Neural cell (in vitro differentiated cells): Measurements from ENCODE around the gene MXD4. TPM values are rescaled to one million over a fixed set of nuclear protein-coding genes. Genes with fewer than 3 reads are reported as not detected.

Source experiments
- H2AFZ ChIP-seq: fragments of 200-600, 300-800 bp; sonication (generic), shearing (Covaris generic); 2 replicates; pipeline ENCODE4 v1.6.0; 2014; ENCODE audit warnings: low read depth, mild to moderate bottlenecking, antibody characterized with exemption, low read length, moderate library complexity
- H3F3A ChIP-seq: fragments of 200-600 bp; shearing (Covaris generic); 2 replicates; pipeline ENCODE4 v1.6.1; 2016; ENCODE audit warnings: mild to moderate bottlenecking, moderate library complexity, mixed read lengths, antibody characterized with exemption, low read length; ENCODE audit not compliant: insufficient read depth, poor library complexity, severe bottlenecking
- H3K27ac ChIP-seq: fragments of 200-600, 300-800 bp; sonication (generic), shearing (Covaris generic); 2 replicates; pipeline ENCODE4 v1.5.1; 2014; ENCODE audit warnings: mild to moderate bottlenecking, low read length, moderate library complexity
- H3K27me3 ChIP-seq: fragments of 300-800, 200-600 bp; sonication (generic), shearing (Covaris generic); 2 replicates; pipeline ENCODE4 v1.6.0; 2014; ENCODE audit warnings: mild to moderate bottlenecking, low read depth, low read length, moderate library complexity; ENCODE audit not compliant: insufficient read depth
- H3K36me3 ChIP-seq: fragments of 300-800, 200-600 bp; sonication (generic), shearing (Covaris generic); 2 replicates; pipeline ENCODE4 v1.5.1; 2014; ENCODE audit warnings: mild to moderate bottlenecking, antibody characterized with exemption, low read length, moderate library complexity; ENCODE audit not compliant: insufficient read depth
- H3K4me2 ChIP-seq: fragments of 300-800, 200-600 bp; sonication (generic), shearing (Covaris generic); 2 replicates; pipeline ENCODE4 v1.6.0; 2014; ENCODE audit warnings: mild to moderate bottlenecking, low read length
- H3K4me3 ChIP-seq: fragments of 300-800, 200-600 bp; sonication (generic), shearing (Covaris generic); 2 replicates; pipeline ENCODE4 v1.5.1; 2014; ENCODE audit warnings: mild to moderate bottlenecking, low read length, moderate library complexity
- H3K79me2 ChIP-seq: fragments of 200-600 bp; shearing (Covaris generic); replicated peaks from 2 replicates; pipeline ENCODE4 v1.6.0; 2014; ENCODE audit warnings: mild to moderate bottlenecking, low read length, moderate library complexity; ENCODE audit not compliant: insufficient read depth
- H3K9ac ChIP-seq: fragments of 300-800, 200-600 bp; sonication (generic), shearing (Covaris generic); 2 replicates; pipeline ENCODE4 v1.6.1; 2016; ENCODE audit warnings: mild to moderate bottlenecking, low read length, mixed read lengths
- H3K9me2 ChIP-seq: fragments of 200-600 bp; shearing (Covaris generic); 2 replicates; pipeline ENCODE4 v1.6.1; 2016; ENCODE audit warnings: mild to moderate bottlenecking, low read length, mixed read lengths; ENCODE audit not compliant: insufficient read depth
- H3K9me3 ChIP-seq: fragments of 200-600, 300-800 bp; sonication (generic), shearing (Covaris generic); 2 replicates; pipeline ENCODE4 v1.6.1; 2016; ENCODE audit warnings: mild to moderate bottlenecking, mixed run types, low read length, moderate library complexity, mixed read lengths
- H4K20me1 ChIP-seq: fragments of 200-600 bp; shearing (Covaris generic); 2 replicates; pipeline ENCODE4 v1.6.1; 2016; ENCODE audit warnings: mild to moderate bottlenecking, mixed run types; ENCODE audit not compliant: insufficient read depth
- CTCF ChIP-seq: fragments of 450-650 bp; IDR thresholded peaks from 2 replicates; pipeline ENCODE4 v1.5.1; 2014; ENCODE audit warnings: antibody characterized with exemption, mild to moderate bottlenecking, moderate library complexity; ENCODE audit not compliant: poor library complexity, severe bottlenecking
- EP300 ChIP-seq: fragments of 450-650 bp; conservative IDR thresholded peaks from 2 replicates; pipeline ENCODE4 v1.6.1; 2014; ENCODE audit warnings: antibody characterized with exemption, mild to moderate bottlenecking, moderate library complexity; ENCODE audit not compliant: poor library complexity, severe bottlenecking
- EZH2 ChIP-seq: fragments of 200-600, 300-800 bp; shearing (Covaris generic), sonication (generic); IDR thresholded peaks from 2 replicates; pipeline ENCODE4 v1.6.1; 2014; ENCODE audit warnings: antibody characterized with exemption, low read length, borderline replicate concordance, mild to moderate bottlenecking; ENCODE audit not compliant: insufficient read depth, poor library complexity, severe bottlenecking
- MXI1 ChIP-seq: fragments of 450-650 bp; conservative IDR thresholded peaks from 2 replicates; pipeline ENCODE4 v1.6.1; 2014; ENCODE audit warnings: antibody characterized with exemption, mild to moderate bottlenecking; ENCODE audit not compliant: poor library complexity, severe bottlenecking
- POLR2AphosphoS5 ChIP-seq: IDR thresholded peaks from 2 replicates; pipeline ENCODE4 v1.6.1; 2012
- RAD21 ChIP-seq: fragments of 450-650 bp; conservative IDR thresholded peaks from 2 replicates; pipeline ENCODE4 v1.6.1; 2014; ENCODE audit warnings: antibody characterized with exemption, mild to moderate bottlenecking, moderate library complexity
- REST ChIP-seq: IDR thresholded peaks from 2 replicates; pipeline ENCODE4 v1.6.1; 2012; ENCODE audit warnings: borderline replicate concordance
- SMC3 ChIP-seq: fragments of 450-650 bp; conservative IDR thresholded peaks from 2 replicates; pipeline ENCODE4 v1.6.1; 2014; ENCODE audit warnings: antibody characterized with exemption, mild to moderate bottlenecking, moderate library complexity; ENCODE audit not compliant: poor library complexity
- TAF1 ChIP-seq: IDR thresholded peaks from 2 replicates; pipeline ENCODE4 v1.6.1; 2012; ENCODE audit warnings: low read depth
- polyA plus RNA-seq: library from polyadenylated mRNA; depleted of rRNA; stranded (reverse); fragments of >200 nt; gene quantifications from 2 replicates; pipeline ENCODE4 v1.2.3, GENCODE V29; 2014

Gene MXD4
- polyA plus RNA-seq, 1 donor from 2014 or later: 58.4 TPM

DNA sequence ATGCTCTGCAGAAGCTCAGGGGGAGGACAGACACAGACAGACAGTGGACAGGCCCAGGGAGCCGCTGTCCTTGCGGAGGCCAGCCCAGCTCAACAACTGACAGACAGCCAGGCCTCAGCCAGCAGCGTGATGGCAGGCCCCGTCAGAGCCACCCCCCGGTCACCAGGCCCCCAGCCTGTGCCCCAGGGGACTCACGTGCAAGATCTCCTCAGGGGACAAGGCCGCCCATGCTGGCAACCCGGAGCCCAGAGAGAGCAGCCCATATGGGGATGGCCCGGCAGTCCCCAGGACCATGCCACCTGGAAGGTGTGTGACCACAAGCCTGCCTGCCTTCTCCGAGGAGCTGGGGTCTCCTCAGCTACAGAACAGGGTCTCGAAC lies 28.0 kb upstream of the MXD4 start:
- no peaks in the 10 kb centered on the region for H3F3A ChIP-seq
- H3K27me3 ChIP-seq: no peaks in the 10 kb centered on the region
- no peaks in the 10 kb centered on the region for H4K20me1 ChIP-seq
- H3K4me3 ChIP-seq: no peak overlapping the region
- no peaks in the 10 kb centered on the region for H3K9me2 ChIP-seq
- H3K27ac ChIP-seq: no peak overlapping the region
- no peak for TF ChIP-seq RAD21
- no peak for TF ChIP-seq POLR2AphosphoS5
- no peak for TF ChIP-seq EP300
- no peak for TF ChIP-seq REST
- no peak for TF ChIP-seq CTCF
- no peak for TF ChIP-seq TAF1
- no peak for TF ChIP-seq MXI1
- TF ChIP-seq SMC3: no peak
- TF ChIP-seq EZH2: no peak
- no peak overlapping the region for H3K4me2 ChIP-seq
- H3K79me2 ChIP-seq: no peaks in the 10 kb centered on the region
- H2AFZ ChIP-seq: no peak overlapping the region
- no peaks in the 10 kb centered on the region for H3K9me3 ChIP-seq
- H3K9ac ChIP-seq: no peak overlapping the region
- H3K36me3 ChIP-seq: no peaks in the 10 kb centered on the region

DNA sequence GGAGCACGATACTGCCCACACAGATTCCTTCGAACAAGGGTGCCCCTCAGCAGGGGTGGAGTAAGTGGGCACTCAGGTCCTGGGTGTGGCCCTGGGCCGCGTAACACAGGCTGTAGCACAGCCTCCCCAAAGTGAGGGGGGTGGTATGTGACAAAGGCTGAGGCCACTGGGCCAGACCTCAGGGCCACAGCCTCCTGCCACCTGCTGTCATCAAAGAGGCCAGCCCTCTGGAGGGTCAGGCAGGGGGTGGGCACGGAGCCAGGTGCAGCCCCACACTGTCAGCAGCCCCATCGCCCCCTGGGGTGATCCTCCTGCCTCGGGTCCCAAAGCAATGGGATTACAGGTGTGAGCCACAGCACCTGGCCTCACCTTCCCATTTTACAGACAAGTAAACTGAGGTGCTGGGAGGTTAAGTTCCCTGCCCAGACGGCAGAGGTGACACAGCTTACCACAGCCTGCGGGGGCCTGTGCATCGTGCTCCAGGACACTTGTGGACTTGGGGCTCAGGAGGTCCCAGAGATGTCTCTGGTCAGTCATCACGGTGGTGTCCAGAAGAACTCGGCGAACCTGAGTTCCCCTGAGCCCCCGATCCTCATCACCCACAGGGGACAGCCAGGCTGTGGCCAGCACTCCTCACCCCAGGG lies 27.5 kb upstream of the MXD4 start:
- H3K9me2 ChIP-seq: no peaks in the 10 kb centered on the region
- no peaks in the 10 kb centered on the region for H3K36me3 ChIP-seq
- H3K79me2 ChIP-seq: no peaks in the 10 kb centered on the region
- H3K4me3 ChIP-seq: no peak overlapping the region
- no peak overlapping the region for H3K9ac ChIP-seq
- no peak for TF ChIP-seq MXI1
- TF ChIP-seq EZH2: no peak
- TF ChIP-seq SMC3: no peak
- no peak for TF ChIP-seq TAF1
- TF ChIP-seq POLR2AphosphoS5: no peak
- TF ChIP-seq CTCF: no peak
- no peaks in the 10 kb centered on the region for H3F3A ChIP-seq
- no peaks in the 10 kb centered on the region for H4K20me1 ChIP-seq
- no peaks in the 10 kb centered on the region for H3K9me3 ChIP-seq
- no peak overlapping the region for H3K27ac ChIP-seq
- no peak overlapping the region for H3K4me2 ChIP-seq
- no peak overlapping the region for H2AFZ ChIP-seq
- H3K27me3 ChIP-seq: no peaks in the 10 kb centered on the region
